ENCODE results near the gene GOLGA8B.
A peak's percentile ranks its signal among the peaks of the same experiment; 100 is the strongest.
"Not testable (repeated sequence)": the region's sequence is repeated elsewhere in the genome, so short reads cannot be mapped to it uniquely, and the experiment has no call there.

Gene GOLGA8B

GRCh38 chr15:34567174-34567573 is 16.3 kb downstream of the GOLGA8B start:
- not testable (repeated sequence) for DNase-seq (ENCODE audit: insufficient read length, low spot score); FAIRE-seq

DNA sequence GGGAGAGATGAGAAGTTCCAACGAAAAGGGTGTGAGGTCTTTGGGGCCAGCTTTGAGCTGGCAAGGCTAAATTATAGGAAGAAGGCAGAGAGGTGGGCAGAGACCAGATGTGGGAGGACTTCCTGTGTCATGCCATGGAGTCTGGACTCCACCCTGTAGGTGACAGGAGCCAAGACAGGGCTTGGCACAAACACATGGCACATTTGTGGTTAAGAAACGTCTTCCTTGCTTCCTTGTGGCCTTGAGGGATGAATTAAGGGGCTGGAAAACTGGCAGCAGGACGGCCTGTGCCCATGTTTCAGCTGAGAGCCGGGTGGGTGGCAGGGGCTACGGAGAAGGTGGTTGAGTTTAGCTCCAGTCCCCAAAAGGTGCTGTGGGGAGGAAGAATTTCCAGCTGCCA is 18.7 kb downstream of the GOLGA8B start:
- not testable (repeated sequence) for FAIRE-seq; DNase-seq (ENCODE audit: insufficient read length, low spot score)

- not testable (repeated sequence) for FAIRE-seq; DNase-seq (ENCODE audit: insufficient read length, low spot score)
Measured at GRCh38 chr15:34560814-34561213, 22.6 kb downstream of the GOLGA8B start.

GRCh38 chr15:34559764-34560163 is 23.7 kb downstream of the GOLGA8B start:
- FAIRE-seq; DNase-seq (ENCODE audit: insufficient read length, low spot score): not testable (repeated sequence)

- DNase-seq (ENCODE audit: insufficient read length, low spot score); FAIRE-seq: not testable (repeated sequence)
Measured at GRCh38 chr15:34555162-34555561, 28.3 kb downstream of the GOLGA8B start.

DNA sequence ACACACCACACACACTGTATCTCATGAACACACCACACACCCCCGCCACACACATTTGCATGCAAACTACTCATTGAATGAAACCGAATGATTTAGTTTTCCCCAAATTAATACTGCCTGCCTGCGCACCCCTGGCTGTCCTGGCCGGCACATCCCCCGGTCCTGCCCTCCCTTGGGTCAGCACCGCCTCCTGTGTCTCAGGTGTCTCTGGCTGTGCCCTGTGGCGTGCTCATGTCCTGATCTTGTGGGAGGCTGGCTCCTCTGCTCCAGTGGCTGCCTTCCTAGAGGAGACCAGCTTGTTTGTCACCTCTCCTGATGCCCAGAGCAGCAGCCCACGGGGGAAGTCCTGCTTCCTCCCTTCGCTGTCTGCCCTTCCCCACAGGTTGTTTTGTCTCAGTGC is 28.7 kb downstream of the GOLGA8B start:
- not testable (repeated sequence) for DNase-seq (ENCODE audit: insufficient read length, low spot score)

DNA sequence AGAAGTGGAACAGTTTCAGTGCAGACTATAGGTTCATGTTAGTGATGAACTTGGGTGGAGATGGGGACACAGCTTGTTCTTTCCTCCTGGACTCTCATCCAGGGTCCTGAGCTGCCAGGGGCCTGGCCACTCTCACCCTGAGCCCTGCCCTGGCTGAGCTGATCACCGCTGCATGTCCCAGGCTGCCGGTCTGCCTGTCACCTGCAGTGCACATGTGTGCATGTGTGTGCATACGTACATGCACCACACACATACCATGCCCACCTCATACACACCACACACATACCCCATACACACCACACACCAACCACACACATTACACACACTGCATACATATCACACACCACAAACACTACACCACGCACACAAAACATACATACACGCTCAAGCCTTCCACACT is 29.3 kb downstream of the GOLGA8B start:
- peak; percentile 97 for FAIRE-seq
- not testable (repeated sequence) for DNase-seq (ENCODE audit: insufficient read length, low spot score)

More for the DNA sequence above, 28.7 kb downstream of the GOLGA8B start:
- not testable (repeated sequence) for FAIRE-seq

GRCh38 chr15:34550129-34550528 is 33.3 kb downstream of the GOLGA8B start:
- FAIRE-seq; DNase-seq (ENCODE audit: insufficient read length, low spot score): not testable (repeated sequence)

- not testable (repeated sequence) for FAIRE-seq; DNase-seq (ENCODE audit: insufficient read length, low spot score)
Measured at GRCh38 chr15:34549381-34549809, 34.1 kb downstream of the GOLGA8B start.

DNA sequence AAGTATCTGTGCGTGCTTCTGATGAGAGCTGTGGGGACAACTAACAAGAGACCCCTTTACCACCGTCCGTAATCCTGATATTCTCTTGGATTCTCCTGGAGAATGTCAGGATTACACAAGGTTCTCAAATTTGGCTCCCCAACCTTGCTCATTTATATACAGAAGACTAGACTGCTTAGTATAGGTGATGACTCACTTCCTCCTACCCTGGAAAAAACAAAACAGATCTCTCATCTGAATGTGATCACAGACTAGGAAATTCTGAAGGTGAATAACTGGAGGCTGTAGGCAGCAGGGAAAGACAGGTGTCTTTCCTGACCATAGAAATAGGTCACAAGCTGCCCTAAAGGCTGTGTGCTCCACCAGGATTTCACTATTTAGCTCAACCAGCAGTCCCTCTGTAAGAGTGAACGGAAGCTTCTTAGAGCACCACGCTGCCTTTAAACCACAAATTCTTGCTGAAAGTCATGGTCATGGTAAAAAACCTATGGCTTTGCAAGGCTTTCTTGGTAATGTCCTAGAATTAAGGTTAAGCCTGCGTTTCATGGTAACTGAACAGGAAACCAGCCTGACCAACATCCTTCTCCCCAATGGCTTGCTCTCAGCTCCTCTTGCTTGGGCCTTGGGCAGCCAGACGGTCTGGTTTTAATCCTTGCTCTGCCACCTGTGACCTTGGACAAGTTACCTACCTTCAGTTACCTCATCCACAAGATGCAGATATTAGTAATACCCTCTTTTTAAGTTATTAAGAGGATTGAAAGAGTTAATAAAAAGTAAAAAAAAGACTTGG is 39.4 kb downstream of the GOLGA8B start:
- not testable (repeated sequence) for DNase-seq (ENCODE audit: insufficient read length, low spot score); FAIRE-seq

- DNase-seq (ENCODE audit: insufficient read length, low spot score); FAIRE-seq: not testable (repeated sequence)
Measured at GRCh38 chr15:34535857-34536256, 47.6 kb downstream of the GOLGA8B start.

Data from HTR-8/SVneo (cell line).